ENCODE data around the gene APBB1IP.
A peak's percentile ranks its signal among the peaks of the same experiment; 100 is the strongest.

APBB1IP gene

GRCh38 chr10:26528048-26528447, 89.9 kb downstream of the APBB1IP start:
- H3K4me3 ChIP-seq (ENCODE audit: low read depth, low read length) = no peak overlapping the region
- TF ChIP-seq, protein P1, sequence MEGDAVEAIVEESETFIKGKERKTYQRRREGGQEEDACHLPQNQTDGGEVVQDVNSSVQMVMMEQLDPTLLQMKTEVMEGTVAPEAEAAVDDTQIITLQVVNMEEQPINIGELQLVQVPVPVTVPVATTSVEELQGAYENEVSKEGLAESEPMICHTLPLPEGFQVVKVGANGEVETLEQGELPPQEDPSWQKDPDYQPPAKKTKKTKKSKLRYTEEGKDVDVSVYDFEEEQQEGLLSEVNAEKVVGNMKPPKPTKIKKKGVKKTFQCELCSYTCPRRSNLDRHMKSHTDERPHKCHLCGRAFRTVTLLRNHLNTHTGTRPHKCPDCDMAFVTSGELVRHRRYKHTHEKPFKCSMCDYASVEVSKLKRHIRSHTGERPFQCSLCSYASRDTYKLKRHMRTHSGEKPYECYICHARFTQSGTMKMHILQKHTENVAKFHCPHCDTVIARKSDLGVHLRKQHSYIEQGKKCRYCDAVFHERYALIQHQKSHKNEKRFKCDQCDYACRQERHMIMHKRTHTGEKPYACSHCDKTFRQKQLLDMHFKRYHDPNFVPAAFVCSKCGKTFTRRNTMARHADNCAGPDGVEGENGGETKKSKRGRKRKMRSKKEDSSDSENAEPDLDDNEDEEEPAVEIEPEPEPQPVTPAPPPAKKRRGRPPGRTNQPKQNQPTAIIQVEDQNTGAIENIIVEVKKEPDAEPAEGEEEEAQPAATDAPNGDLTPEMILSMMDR (IDR thresholded peaks at IDR 0.05; ENCODE audit: low read depth, low read length, missing control alignments) = no peak
- no peak for DNase-seq (ENCODE audit: low read depth)

GRCh38 chr10:26528715-26529393, 90.7 kb downstream of the APBB1IP start:
- no peak overlapping the region for H3K4me3 ChIP-seq (ENCODE audit: low read depth, low read length)
- no peak for DNase-seq (ENCODE audit: low read depth)
- TF ChIP-seq, protein P1 (IDR thresholded peaks at IDR 0.05; ENCODE audit: low read depth, low read length, missing control alignments) = no peak

GRCh38 chr10:26534384-26534783, 96.2 kb downstream of the APBB1IP start:
- TF ChIP-seq, protein P1 (IDR thresholded peaks at IDR 0.05; ENCODE audit: low read depth, low read length, missing control alignments) = peak; percentile 25
- DNase-seq (ENCODE audit: low read depth) = no peak
- no peak overlapping the region for H3K4me3 ChIP-seq (ENCODE audit: low read depth, low read length)

DNA sequence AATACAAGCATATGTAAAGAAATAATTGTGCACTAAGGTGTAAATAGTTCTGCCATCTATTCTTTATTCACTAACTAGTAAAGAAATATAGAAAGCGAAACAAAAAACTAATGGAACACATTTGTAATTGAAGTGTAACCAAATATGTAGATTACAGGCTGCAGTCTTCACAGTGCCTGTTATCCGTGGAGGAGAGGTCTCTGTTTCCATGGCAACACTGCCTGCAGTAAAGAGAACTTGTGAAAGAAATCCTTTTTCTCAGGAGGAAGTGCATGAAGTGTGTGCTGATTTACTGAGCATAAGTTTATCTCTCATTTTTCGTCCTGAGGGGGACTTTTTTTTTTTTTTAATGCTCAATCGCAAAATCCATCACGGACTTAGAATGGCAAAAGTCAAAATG, 102.5 kb downstream of the APBB1IP start:
- no peak for DNase-seq (ENCODE audit: low read depth)
- TF ChIP-seq, protein P1 (IDR thresholded peaks at IDR 0.05; ENCODE audit: low read depth, low read length, missing control alignments) = no peak
- no peak overlapping the region for H3K4me3 ChIP-seq (ENCODE audit: low read depth, low read length)

DNA sequence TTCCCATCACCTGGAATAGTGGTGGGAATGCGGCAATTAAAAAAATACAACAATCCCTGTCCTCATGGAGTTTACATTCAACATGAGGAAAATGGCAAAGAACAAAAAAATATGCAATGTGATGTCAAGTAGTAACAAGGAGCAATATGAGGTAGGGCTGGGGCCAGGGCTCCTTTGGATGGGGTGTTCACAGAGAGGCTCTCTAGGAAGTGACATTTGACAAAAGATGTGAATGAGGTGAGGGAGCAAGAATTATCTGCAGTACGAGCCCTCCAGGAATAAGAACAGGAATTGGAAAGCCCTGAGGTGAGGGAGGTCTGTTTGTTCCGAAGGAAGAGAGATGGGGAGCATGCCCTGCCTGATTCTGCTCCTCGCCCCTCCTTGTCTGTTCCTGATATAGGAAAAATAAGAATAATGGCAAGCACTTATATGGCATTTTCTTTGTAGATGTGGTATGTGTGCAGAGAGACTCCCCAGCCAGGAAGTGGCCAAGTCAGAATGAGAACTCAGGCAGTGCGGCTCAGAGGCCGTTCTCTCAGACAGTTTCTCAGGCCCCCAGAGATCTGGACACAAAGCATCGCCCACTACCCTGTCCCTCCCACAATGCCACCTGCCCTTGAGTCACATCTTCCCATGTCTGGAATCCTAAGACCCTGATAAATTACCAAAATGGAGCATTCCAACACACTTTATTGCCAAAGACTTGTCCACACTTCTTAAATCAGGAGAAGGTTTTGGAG, 105.6 kb downstream of the APBB1IP start:
- no peak overlapping the region for H3K4me3 ChIP-seq (ENCODE audit: low read depth, low read length)
- DNase-seq (ENCODE audit: low read depth) = no peak
- TF ChIP-seq, protein P1 (IDR thresholded peaks at IDR 0.05; ENCODE audit: low read depth, low read length, missing control alignments) = no peak

DNA sequence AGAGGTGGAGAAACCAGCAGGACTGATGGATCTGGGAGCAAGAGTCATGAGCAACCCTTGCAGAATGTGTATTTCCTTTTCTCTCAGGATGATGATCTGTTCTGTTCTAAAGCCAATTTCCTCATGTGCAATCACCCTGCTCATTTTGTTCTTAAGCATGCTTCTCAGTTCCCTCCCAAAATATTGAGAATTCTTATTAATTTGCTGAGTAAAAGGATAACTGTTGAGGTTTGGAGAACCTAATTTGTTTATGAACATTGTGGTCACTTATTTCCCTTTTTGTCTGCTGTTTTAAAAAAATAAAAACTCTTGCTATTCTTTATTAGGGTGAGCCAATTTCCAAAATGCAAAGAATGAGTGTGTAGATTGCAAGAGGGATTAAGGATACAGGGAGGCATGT, 106.8 kb downstream of the APBB1IP start:
- no peak for DNase-seq (ENCODE audit: low read depth)

More for the DNA sequence above, 106.8 kb downstream of the APBB1IP start:
- TF ChIP-seq, protein P1 (IDR thresholded peaks at IDR 0.05; ENCODE audit: low read depth, low read length, missing control alignments) = no peak
- H3K4me3 ChIP-seq (ENCODE audit: low read depth, low read length) = no peak overlapping the region
